Spleen (tissue), 11 donors: ENCODE data around the gene EML6. TPM values are rescaled to one million over a fixed set of nuclear protein-coding genes. Genes with fewer than 3 reads are reported as not detected.
A peak's percentile ranks its signal among the peaks of the same experiment; 100 is the strongest.

ENCODE experiments used
- DNase-seq: peaks from one replicate; pipeline ENCODE4 v3.0.0-alpha.2; 2020
- H3K27ac ChIP-seq, 8 donors: fragments of 200-600 bp; sonication (generic) in 7 of 8; 1 replicate in 4 of 8; 2 replicates in 4 of 8; pipeline versions ENCODE4 v1.5.0 to v1.8.0; 2016 to 2021; ENCODE audit warnings: inconsistent platforms in 4 of 8, mild to moderate bottlenecking in 4 of 8, moderate library complexity in 1 of 8
- H3K27me3 ChIP-seq, 7 donors: fragments of 200-600 bp; sonication (generic) in 6 of 7; replicated peaks in 1 of 7; 1 replicate in 4 of 7; 2 replicates in 3 of 7; pipeline versions ENCODE4 v1.5.0 to v1.8.0; 2016 to 2021; ENCODE audit warnings: inconsistent platforms in 3 of 7, mild to moderate bottlenecking in 1 of 7
- H3K36me3 ChIP-seq, 6 donors: fragments of 200-600 bp; sonication (generic) in 5 of 6; 1 replicate in 4 of 6; 2 replicates in 2 of 6; pipeline versions ENCODE4 v1.5.0 to v1.8.0; 2016 to 2021; ENCODE audit warnings: inconsistent platforms in 2 of 6
- H3K4me1 ChIP-seq, 6 donors: fragments of 200-600 bp; sonication (generic) in 5 of 6; 1 replicate in 3 of 6; 2 replicates in 3 of 6; pipeline versions ENCODE4 v1.5.0 to v1.8.0; 2016 to 2021; ENCODE audit warnings: inconsistent platforms in 3 of 6
- H3K4me3 ChIP-seq, 8 donors: fragments of 200-600 bp; sonication (generic) in 7 of 8; 1 replicate in 4 of 8; 2 replicates in 4 of 8; pipeline versions ENCODE4 v1.5.0 to v1.8.0; 2016 to 2021; ENCODE audit warnings: inconsistent platforms in 4 of 8, mild to moderate bottlenecking in 4 of 8, moderate library complexity in 2 of 8
- H3K9me3 ChIP-seq, 8 donors: fragments of 200-600 bp; sonication (generic) in 7 of 8; 1 replicate in 4 of 8; 2 replicates in 4 of 8; pipeline versions ENCODE4 v1.5.0 to v1.8.0; 2016 to 2021; ENCODE audit warnings: inconsistent platforms in 4 of 8
- POLR2A ChIP-seq, 3 donors: fragments of 450-650 bp; IDR thresholded peaks; one replicate each; pipeline ENCODE4 v1.5.1; 2017; ENCODE audit warnings: antibody characterized with exemption in 3 of 3, mild to moderate bottlenecking in 1 of 3
- POLR2AphosphoS5 ChIP-seq, 3 donors: sonication (generic); formaldehyde crosslinking; IDR thresholded peaks; one replicate each; pipeline ENCODE4 v1.5.1; 2017; ENCODE audit warnings: antibody characterized with exemption in 3 of 3
- WGBS, 5 donors: extraction: QIAGEN DNeasy Blood & Tissue Kit in 3 of 5; methylation state at CpG; one replicate each; pipeline versions ENCODE4 v1.1.5 to v1.1.7; 2013 to 2018; 5-methylcytosine and 5-hydroxymethylcytosine counted together
- intact Hi-C: fragments of 100-400 bp; cut with DNase I; formaldehyde crosslinking; loops from one replicate; pipeline ENCODE4 v1.15.0; 2023; ENCODE audit warnings: low total_unique reads
- polyA plus RNA-seq, 3 donors: library from polyadenylated mRNA; stranded (reverse); fragments of 200-250 nt; gene quantifications; one replicate each; pipeline ENCODE4 v1.2.1, GENCODE V29; 2013
- total RNA-seq, 7 donors: library from RNA; depleted of rRNA in 3 of 7; stranded (reverse); fragments of >200 nt in 3 of 7; fragmentation: NEBNext Ultra II Directional in 4 of 7; extraction: Animal tissue kit (Norgen Biotek cat#: 25700) in 4 of 7; gene quantifications; one replicate each; pipeline versions ENCODE4 v1.1.0 to v1.2.1, GENCODE V29; 2016 to 2021
- TF ChIP-seq, protein P1 (sequence below), 11 experiments: fragments of 200-600 bp in 7 of 11; fragments of 450-650 bp in 4 of 11; sonication (generic) in 4 of 11; IDR thresholded peaks in 8 of 11; conservative IDR thresholded peaks in 3 of 11; 1 replicate in 7 of 11; 2 replicates in 4 of 11; pipeline versions ENCODE4 v1.4.0 to v1.8.0; 2016 to 2021; ENCODE audit warnings: antibody characterized with exemption in 11 of 11, inconsistent platforms in 4 of 11, mild to moderate bottlenecking in 1 of 11
- donor health status: healthy with polysubstance abuse.
- donor health status: DM: no; HTN: no; CAD: no; lungs with moderate emphysema.
- donor health status: DM: no; HTN: no; CAD: no.
- donor health status: Bipolar disorder and iron deficiency.
- donor health status: healthy.
- donor health status: DM: no; HTN: no; CAD: no.
- donor health status: DM: yes; HTN: yes; CAD: no.

EML6 gene
- total and polyA plus RNA-seq, 10 donors, result 4.7 to 18.2 (median 7.6) TPM

DNA sequence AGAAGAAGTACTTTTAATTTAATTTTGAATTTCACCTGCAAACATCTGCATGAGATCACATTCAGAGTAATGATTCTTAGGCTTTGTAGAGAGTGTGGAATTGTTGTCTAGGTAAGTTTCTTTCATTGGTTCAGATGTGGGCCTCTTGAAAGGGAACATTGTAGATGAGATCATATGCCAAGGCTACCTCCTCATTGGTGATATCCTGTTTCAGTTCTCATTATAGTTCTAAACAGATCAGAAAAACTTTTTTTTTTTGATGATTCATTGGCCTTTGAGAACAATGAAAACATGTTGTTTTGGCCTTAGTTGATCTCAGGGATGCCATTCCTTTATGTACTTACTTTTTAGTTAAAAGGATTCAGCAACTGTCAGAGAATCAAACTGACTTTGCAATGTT is 44.5 kb downstream of the EML6 start:
- TF ChIP-seq, protein P1, sequence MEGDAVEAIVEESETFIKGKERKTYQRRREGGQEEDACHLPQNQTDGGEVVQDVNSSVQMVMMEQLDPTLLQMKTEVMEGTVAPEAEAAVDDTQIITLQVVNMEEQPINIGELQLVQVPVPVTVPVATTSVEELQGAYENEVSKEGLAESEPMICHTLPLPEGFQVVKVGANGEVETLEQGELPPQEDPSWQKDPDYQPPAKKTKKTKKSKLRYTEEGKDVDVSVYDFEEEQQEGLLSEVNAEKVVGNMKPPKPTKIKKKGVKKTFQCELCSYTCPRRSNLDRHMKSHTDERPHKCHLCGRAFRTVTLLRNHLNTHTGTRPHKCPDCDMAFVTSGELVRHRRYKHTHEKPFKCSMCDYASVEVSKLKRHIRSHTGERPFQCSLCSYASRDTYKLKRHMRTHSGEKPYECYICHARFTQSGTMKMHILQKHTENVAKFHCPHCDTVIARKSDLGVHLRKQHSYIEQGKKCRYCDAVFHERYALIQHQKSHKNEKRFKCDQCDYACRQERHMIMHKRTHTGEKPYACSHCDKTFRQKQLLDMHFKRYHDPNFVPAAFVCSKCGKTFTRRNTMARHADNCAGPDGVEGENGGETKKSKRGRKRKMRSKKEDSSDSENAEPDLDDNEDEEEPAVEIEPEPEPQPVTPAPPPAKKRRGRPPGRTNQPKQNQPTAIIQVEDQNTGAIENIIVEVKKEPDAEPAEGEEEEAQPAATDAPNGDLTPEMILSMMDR (IDR thresholded peaks at IDR 0.05 in 8 of 11, conservative IDR thresholded peaks at IDR 0.05 in 3 of 11), result no peak
- TF ChIP-seq POLR2A (IDR thresholded peaks at IDR 0.05) (no peak), POLR2AphosphoS5 (IDR thresholded peaks at IDR 0.05) (no peak)
- Histone ChIP-seq H3K36me3 (no peaks in the 10 kb centered on the region), H3K27me3 (no peaks in the 10 kb centered on the region), H3K9me3 (no peaks in the 10 kb centered on the region), H3K27ac (peak overlapping the region; percentile 35 to 67 (median 58)), H3K4me3 (no peak overlapping the region), H3K4me1 (peaks cover 0 to 5% (median 0%) of the 10 kb centered on the region in 6 donors)
- DNase-seq, result no peak
- intact Hi-C loops, result no loop called here

DNA sequence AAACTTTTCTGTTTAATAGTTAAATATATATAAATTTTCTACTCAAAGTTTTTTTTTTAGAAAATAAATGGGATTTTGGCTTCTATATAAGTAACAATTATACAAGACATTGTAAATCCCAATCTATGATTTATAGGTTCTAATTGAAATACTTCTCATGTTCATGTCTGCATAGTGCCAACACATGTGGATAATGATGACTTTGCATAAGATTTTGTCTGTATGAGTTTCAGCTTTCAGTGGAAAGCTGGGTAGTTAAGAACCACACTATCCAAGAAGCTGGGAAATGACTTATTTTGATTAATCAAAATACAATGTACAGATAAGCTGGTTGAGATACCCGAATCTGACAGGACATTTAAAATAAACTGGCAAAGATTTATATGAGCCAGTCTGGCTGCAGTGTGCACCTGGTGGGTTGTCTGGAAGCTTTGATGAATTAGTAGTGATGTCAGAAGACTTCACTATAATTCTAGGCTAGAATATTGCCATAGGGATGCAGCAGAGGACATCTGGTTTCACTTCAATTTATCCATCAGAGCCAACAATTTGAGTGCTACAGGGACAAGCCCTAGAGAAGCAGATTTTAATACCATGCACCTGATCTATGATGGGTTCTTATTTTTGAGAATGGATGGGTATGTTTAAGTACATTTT is 45.4 kb downstream of the EML6 start:
- WGBS, 5 donors, result 71 to 94% (median 81%) methylated on average over 1 of the region's 1 CpG
- no peak for DNase-seq
- H3K27ac ChIP-seq, result peak overlapping the region in 4 of 8 donors; percentile 48 to 67 (median 64)
- no peaks in the 10 kb centered on the region for H3K36me3 ChIP-seq
- intact Hi-C loops, result no loop called here
- no peaks in the 10 kb centered on the region for H3K27me3 ChIP-seq
- no peaks in the 10 kb centered on the region for H3K9me3 ChIP-seq
- H3K4me1 ChIP-seq, result peaks cover 0 to 5% (median 0%) of the 10 kb centered on the region in 6 donors
- H3K4me3 ChIP-seq, result no peak overlapping the region
- TF ChIP-seq POLR2AphosphoS5 (IDR thresholded peaks at IDR 0.05) (no peak), POLR2A (IDR thresholded peaks at IDR 0.05) (no peak)
- TF ChIP-seq, protein P1 (IDR thresholded peaks at IDR 0.05 in 8 of 11, conservative IDR thresholded peaks at IDR 0.05 in 3 of 11), result no peak

DNA sequence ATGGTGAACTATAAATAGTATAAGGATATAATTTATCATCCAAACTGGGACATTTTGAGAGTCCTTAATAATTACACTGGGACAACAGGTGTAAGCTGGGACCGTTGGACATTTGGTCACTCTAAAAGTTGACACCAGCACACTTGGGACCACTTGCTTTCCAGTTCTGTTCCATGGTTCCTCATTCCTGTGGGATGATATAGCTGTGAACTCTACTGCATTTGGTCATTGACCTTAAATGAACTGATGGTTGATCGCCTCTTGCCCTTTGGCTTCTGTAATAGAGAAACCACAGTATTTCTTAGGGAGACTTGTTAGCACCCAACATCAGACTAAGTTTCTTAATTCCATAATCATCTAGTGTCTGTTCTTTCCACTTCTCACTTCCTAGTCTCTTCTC is 46.7 kb downstream of the EML6 start:
- Histone ChIP-seq H3K27ac (no peak overlapping the region), H3K27me3 (no peaks in the 10 kb centered on the region), H3K4me3 (no peak overlapping the region), H3K4me1 (peaks cover 0 to 5% (median 0%) of the 10 kb centered on the region in 6 donors), H3K9me3 (peaks cover 0 to 11% (median 4%) of the 10 kb centered on the region in 8 donors), H3K36me3 (no peaks in the 10 kb centered on the region)
- 82 to 91% (median 85%) methylated on average over 2 of the region's 2 CpGs for WGBS, 5 donors
- intact Hi-C loops, result no loop called here
- no peak for DNase-seq
- TF ChIP-seq, protein P1 (IDR thresholded peaks at IDR 0.05 in 8 of 11, conservative IDR thresholded peaks at IDR 0.05 in 3 of 11), result no peak
- TF ChIP-seq POLR2A (IDR thresholded peaks at IDR 0.05) (no peak), POLR2AphosphoS5 (IDR thresholded peaks at IDR 0.05) (no peak)

DNA sequence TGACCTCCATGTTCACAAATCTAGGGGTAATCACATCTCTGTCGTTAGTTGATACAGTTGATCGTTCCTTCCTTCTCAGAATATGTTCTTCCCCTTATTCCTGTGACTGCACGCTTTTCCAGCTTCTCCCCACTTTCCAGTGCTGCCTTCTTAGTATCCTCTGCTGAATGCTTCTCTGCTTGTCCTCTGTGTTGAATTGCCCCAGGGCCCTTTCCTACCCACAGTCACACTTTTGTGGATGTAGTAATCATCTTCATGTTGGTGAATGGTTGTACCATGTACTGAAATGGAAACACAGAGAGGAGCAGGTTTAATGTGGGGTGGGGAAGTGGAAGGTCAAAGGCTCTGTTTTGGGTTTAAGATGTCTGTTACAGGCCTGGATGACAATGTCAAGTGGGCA is 47.2 kb downstream of the EML6 start:
- Histone ChIP-seq H3K27me3 (no peaks in the 10 kb centered on the region), H3K4me1 (peaks cover 0 to 5% (median 0%) of the 10 kb centered on the region in 6 donors), H3K36me3 (no peaks in the 10 kb centered on the region), H3K4me3 (no peak overlapping the region), H3K9me3 (peaks cover 0 to 16% (median 9%) of the 10 kb centered on the region in 8 donors), H3K27ac (no peak overlapping the region)
- DNase-seq, result no peak
- 84 to 94% (median 93%) methylated on average over 3 of the region's 3 CpGs for WGBS, 5 donors
- intact Hi-C loops, result no loop called here
- TF ChIP-seq, protein P1 (IDR thresholded peaks at IDR 0.05 in 8 of 11, conservative IDR thresholded peaks at IDR 0.05 in 3 of 11), result no peak
- no peak for TF ChIP-seq POLR2A (IDR thresholded peaks at IDR 0.05)
- no peak for TF ChIP-seq POLR2AphosphoS5 (IDR thresholded peaks at IDR 0.05)
